Globus pallidus (tissue), 1 donor: ENCODE measurements around the gene LTF.
"Not testable (repeated sequence)": the region's sequence is repeated elsewhere in the genome, so short reads cannot be mapped to it uniquely, and the experiment has no call there.

Experiments used
- DNase-seq: peaks from one replicate; pipeline ENCODE4 v3.0.0-alpha.2; 2015; ENCODE audit warnings: low spot score

LTF gene

DNA sequence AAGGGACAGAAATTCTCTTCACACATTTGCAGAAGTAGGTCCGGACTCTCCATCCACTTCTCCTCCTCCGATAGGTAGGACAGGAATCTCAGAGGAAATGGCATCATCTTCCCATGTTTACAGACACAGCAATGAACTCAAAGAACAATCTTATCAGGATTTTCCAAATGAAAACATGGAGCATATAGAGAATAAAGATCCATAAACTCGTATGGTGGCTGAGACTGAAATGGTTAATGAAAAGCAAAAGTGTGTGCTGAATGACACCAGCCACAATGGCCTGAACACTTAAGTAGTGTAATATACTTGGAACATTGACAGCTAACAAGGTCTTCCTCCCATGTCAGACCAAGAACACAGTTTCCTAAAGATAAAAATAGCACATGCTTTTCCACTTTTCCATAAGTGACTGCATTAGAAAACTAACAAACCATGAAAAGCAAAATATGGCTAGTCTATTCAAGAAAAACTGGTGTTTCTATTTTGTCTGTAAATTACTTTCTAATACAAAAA lies 51.9 kb downstream of the LTF start:
- no peak for DNase-seq

DNA sequence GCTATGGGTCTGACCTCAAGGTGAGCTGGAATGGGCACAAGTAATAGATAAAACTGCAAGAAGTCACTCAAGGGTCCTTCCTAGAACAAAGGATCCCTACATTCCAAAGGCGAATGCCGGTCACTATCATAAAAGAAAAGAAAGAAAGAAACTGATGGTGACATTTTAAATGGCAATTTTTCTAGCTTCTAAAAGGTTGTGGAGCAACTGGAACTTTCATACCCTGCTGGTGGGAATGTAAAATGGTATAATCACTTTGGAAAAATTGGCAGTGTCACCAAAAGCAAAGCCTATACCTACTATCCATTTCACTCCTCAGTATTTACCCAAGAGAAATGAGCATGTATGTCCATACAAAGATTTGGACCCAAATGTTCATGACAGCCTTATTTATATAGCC lies 53.4 kb downstream of the LTF start:
- DNase-seq = no peak

DNA sequence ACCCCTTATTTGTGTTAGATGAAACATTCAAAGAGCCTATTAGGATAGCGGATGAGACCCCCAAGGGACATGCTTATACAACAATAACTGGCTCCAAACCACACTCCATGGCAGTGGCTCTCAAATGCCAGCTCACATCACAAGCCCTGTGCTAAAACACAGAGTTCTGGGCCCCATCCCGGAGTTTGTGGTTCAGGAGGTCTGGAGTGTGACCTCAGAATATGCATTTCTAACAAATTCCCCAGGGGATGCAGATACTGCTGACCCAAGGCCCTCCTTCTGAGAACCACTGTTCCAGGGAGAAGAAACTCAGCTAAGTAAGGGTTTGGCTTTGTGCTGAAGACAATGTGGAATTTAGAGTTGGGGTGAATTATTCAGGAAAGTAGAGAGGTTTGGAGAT lies 54.0 kb downstream of the LTF start:
- no peak for DNase-seq

DNA sequence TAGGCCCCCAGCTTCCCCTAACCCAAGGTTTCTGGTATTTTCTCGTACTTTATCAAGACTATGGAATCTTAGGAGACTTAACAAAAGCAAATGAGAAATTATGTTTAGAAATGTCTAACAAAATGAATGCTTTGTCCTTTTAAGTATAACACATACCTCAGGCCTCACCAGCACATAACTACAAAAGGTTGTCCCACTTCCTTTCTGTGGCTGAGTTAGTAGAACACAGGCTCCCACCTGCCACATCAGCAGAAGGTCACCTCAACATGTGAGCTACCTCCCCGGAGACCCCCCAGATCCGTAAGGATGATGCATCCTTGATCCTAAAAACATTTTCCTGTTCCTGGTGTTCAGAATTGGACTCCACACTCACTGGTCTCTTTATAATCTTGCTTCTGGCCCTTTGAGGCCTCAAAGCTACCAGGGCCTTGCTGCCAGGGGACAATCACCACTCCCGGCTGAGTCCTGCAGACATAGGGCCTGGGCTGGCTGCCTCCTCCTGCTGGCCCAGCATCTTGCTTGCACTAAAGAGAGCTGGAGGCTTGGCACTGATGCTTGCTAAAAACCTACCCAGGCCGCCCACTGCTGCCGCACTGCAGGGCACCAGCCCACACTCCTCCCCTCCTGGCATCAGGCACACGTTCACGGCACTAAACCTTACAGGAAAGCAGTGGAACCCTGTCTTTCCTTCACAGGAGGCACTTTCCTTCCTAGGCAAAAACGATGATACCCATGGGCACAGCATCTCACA lies 54.8 kb downstream of the LTF start:
- no peak for DNase-seq

DNA sequence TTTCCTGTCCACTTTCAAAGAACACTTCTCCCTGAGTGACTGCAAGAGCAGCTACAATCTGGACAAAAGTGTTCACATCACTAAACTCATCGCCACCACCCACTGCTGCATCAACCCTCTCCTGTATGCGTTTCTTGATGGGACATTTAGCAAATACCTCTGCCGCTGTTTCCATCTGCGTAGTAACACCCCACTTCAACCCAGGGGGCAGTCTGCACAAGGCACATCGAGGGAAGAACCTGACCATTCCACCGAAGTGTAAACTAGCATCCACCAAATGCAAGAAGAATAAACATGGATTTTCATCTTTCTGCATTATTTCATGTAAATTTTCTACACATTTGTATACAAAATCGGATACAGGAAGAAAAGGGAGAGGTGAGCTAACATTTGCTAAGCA lies 55.9 kb downstream of the LTF start:
- no peak for DNase-seq

DNA sequence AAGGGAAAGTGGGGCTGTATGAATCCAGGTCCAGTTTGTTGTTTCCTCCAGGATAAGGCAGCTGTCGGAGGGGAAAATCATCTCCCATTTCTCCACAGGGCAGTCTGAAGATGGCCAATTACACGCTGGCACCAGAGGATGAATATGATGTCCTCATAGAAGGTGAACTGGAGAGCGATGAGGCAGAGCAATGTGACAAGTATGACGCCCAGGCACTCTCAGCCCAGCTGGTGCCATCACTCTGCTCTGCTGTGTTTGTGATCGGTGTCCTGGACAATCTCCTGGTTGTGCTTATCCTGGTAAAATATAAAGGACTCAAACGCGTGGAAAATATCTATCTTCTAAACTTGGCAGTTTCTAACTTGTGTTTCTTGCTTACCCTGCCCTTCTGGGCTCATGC lies 56.7 kb downstream of the LTF start:
- no peak for DNase-seq

DNA sequence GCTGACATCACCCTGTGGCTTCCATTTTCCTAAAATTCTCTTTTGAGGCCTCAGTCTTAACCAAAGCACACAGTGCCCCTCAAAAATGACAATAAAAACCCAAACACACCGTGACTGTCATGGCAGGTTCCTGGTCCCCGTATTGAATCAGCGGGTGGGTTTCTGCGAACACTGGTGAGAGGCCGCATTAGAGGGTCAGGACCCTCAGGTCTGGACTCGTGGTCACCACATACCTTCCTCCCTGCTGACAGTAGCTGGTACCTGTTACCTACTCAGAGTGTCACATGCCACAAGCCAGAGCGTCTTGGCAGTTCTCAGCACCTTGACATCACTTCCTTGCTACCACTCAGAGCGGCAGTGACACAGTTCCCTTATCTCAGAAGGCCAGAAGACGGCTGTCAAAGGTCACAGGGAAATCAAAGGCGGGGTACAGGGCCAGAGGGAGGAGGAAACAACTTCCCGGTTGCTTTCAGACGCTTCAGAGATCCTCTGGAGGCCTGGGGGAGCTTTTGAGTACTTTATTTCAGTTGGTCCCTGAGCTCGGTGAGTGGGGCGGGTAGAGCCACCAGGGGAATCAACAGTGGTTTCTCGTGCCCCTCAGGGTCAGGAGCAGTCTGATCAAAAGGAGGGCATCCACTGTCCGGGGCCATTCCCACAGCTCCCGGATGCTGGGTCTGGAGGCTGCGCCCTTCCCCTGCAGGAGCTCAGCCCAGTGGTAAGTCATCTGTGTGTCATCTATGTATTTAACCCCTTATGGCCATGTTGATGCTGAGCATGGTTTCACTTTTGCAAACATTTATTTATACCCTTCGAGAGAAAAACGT lies 57.7 kb downstream of the LTF start, which contains the start of the genes CCR5AS and CCRL2:
TSS of gene CCR5AS (minus strand) at position 279 of the 824 bp plus-strand sequence.
TSS of gene CCRL2 (plus strand) at position 472 of the 824 bp plus-strand sequence. CDS start 821 bp downstream, outside the sequence.
- DNase-seq = peak; percentile 51

DNA sequence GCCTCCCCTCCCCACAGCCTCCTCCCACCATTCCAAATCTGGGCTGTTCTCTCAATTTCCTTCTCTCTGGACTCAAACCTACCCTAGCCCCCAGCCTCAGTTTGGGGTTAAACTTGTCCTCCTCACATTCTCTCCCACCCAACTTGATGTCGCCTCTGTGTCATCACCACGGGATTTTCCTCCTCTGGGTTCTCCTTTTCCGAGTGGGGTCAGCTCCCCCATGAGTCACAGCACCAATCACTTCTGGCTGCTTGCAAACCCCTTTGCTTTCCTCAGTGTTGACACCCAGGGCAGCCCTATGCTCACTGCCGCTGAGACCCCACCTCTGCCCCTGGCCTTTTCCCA lies 58.3 kb downstream of the LTF start:
- DNase-seq = no peak

DNA sequence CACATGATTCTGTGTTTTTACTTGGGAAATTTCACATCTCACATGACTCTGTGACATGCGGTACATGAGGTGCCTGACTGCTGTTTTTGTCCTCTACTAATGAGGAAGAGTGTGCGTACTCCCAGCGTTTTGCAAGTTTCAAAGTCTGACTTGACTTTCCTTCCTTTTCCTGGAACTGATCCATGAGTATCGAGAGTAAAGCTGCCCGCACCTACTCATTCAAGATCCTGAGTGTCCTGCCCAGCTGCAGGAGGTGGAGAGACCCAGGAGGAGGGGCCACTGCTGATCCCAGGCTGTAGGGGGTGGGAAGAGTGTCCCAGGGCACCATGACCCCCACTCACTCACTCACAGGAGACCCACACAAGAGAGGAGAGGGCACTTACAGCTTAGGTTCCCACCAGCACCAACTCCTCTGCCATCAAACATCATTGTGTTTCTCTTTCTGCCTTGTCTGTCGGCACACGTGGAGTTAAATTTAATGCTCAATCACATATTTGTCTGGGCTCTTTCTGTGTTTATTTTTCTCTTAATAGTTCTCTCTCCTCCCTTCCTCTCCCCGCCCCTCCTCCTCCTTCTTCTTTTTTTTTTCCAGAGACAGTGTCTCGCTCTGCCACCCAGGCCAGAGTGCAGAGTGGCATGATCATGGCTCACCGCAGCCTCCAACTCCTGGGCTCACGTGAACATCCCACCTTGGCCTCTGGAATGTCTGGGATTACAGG lies 59.2 kb downstream of the LTF start:
- no peak for DNase-seq

DNA sequence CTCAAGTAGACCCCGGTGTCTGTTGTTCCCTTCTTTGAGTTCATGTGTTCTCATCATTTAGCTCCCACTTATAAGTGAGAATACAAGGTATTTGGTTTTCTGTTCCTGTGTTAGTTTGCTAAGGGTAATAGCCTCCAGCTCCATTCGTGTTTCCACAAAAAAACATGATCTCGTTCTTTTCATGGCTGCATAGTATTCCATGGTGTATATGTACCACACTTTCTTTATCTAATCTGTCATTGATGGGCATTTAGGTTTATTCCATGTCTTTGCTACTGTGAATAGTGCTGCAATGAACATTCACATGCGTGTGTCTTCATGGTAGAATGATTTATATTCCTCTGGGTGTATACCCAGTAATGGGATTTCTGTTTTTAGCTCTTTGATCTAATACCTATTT lies 61.8 kb downstream of the LTF start:
- DNase-seq = not testable (repeated sequence)

DNA sequence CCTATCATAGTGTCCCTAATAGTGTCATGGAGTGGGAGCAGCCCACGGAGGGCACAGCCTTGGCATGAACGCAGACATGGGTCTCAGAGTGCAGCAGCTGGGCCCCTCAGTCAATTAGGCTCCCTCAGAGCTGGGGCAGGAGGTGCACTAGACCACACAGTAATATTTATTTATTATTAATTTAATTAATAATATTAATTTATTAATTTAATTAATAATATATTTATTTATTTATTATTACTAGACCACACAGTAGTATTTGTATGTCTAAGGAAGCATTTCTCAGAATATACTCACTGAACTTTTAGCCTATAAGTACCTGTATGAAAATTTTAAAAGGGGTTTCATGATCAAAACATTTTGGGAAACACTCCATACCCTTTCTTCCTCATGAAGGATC lies 63.1 kb downstream of the LTF start:
- no peak for DNase-seq

DNA sequence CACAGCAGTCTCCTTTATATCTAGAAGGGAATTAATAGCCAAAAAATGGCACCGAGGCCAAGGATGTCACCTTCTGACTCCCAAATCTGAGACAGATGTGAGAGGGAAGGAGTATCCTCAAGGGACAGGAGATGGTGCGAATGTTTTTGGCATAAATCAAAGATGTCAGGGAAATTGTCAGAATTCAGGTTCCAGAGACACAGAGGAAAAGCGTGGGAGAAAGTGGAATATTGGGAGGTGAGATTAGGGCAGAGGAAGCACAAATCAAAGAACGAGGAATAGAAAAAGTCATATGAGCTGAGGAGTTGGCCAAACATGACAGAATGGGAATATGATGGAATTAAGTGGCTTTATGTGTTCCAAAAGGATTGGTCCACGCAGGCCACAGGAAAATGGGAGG lies 63.9 kb downstream of the LTF start:
- DNase-seq = no peak

DNA sequence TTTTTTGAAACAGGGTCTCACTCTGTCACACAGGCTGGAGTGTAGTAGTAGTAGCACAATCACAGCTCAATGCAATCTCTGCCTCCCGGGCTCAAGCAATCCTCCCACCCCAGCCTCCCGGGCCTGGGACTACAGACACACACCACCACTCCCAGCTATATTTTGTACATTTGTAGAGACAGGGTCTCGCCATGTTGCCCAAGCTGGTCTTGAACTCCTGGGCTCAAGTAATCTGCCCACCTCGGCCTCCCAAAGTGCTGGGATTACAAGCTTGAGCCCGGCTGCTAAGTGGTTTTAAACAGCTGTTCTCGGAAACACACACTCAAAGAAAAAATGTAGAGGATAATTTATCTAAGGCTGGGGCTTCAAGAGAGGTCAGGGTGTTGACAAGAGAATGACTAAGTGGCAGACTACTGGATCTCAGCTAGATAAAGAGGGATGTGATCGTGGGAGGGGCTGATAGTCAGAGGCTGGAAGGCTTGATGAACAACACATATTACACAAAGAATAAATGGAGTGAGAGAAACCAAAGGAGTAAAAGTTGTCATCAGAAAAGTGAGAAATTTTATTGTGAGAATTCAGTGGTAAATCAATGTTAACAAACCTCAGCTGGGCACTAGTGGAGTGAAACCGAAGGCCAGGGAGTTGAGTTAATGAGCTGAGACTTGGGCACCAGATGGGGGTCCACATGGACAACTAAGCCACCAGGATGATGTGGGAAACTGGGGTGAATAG lies 64.5 kb downstream of the LTF start:
- no peak for DNase-seq

DNA sequence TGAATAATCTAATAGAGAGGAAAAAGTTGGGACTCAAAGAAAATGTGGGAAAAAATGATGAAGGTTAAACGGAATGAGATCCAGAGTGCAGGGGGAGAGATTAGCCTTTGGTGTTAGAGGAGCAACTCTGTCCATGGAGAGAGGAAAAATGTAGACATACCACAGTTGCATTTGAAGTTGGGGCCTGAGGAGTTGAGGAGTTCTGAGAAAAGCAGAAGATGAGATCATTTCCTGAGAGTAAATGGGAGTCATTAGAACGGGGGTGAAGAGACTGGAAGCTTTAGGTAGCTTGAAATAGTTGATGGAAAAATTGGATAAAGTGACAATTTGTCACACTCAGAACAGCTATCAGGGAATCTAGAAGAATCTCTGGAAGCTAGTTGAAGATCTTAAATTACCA lies 65.1 kb downstream of the LTF start:
- DNase-seq = no peak

DNA sequence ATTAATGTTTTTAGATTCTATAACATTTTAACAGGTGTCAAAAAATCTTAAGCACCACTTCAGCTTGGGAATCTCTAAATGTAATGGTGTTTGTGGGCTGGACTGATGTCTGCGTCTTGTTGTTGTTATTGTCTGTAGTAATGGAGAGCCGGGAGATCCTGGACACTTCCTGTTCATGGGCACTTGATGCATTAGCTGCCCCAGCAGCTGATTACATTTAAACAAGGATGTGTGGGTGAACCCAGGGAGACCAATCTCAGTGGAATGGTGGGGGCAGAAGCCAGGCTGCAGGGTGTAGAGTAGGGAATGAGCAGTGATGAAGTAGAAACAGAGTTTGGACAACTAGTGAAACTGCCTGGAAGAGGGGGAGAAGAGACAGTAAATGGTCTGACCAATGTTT lies 65.6 kb downstream of the LTF start:
- no peak for DNase-seq

DNA sequence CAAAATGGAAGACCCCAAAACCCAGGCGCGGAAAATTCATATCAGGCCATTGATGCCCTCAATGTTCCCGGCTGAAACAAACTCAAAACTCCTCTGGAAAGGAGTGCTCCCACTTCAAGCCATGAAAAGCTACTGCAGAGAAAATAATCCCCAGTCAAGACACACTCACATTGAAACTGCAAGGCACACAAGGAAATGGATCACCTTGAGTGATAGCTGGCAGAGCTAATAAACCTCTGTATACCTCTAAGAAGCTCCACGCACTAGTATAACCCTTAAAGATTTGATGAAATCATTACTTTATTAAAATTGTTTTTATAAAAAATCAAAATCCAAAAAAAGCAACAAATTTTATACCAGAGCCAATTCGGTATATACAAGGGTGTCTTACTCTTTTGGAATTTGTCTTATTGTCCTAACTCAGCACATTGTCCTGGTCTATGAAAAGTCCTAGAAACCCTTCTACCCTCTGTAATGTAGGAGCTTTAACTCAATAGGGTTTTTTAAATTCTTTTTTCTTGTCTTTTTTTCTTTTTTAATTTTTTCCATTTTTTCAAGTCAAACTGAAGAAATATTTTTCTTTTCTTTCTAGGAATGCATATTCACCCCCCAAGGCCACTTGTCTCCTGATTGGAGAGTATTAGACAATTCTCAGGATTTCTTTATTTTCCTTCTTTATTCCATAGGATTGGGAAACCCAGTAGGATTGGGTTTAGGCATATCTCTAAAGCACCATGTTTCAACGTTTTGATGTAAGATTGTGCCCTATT lies 66.3 kb downstream of the LTF start:
- no peak for DNase-seq

DNA sequence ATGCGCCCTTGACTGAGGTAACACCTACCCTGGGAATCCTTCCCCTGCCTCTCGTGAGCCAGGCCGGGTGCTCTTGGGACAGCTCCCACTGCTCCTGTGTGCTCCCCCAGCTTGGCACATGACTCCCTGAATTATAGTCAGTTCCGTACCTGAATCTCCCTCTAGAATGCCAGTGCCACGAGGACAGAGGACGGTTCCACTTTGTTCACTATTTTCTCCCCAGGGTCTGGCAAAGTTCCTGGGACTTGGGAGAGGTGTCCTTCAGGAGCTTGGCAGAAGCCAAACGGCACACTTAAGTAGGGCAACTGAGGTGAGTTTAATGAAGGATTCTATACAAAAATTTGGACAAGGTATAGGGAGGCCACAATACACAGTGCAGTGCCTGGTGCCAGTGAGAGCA lies 67.6 kb downstream of the LTF start:
- DNase-seq = no peak

DNA sequence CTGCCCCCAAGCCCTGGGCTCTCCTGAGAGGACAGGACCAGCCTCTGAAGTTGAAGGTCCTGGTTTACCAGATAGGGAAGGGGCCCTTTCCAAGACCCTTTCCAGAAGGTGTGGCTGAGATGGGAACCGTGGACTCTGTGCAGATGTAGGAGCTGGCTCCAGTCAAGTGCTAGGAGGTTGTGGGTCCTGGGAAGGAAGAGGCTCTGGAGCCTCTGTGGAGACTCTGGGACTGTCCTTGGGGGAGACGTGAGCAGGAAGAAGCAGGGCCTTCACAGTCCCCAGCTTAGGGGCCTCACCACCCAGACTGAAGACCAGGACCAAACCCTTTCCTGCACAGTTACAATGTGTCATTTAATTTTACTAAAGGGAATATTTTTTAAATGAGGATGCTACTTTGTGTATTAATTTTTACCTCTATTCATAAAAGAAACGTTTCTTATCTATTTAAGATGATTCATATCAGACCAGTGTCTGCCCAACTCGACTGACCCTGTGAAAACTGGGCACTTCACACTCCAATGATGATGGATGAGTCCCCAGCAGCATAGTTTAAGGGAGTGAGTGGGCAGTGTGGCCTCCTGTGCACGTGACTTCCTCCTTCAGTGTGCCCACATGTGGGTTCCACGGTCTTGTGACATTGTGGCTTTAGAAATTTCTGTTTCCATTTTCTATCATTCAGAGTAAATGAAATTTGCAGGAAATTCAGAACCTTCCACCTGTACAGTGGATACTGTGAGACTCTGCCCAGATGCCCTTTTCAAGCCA lies 68.8 kb downstream of the LTF start:
- no peak for DNase-seq

DNA sequence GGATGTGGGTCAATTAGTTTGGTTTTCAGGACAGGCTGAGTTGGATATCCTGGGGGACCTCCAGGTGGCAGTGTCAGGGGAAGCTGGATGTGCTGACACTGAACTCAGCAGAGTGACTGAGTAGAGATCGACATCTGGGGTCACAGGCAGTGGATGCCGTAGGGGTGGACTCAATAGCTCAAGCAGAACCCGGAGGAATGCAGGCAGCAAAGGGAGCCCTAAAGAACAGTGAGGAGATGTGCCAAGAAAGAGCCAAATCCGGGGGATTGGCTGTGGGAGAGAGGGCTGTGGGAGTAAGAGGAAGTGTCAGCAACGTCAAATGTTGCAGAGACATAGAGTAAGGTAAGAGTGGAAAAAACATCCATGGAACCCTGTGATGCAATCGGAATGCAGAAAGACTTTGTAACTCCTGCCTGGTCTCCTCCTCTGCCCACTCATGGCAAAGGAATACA lies 69.5 kb downstream of the LTF start:
- no peak for DNase-seq
